IMR-90 (cell line): ENCODE results near the gene TMEM117. TPM values are rescaled to one million over a fixed set of nuclear protein-coding genes. Genes with fewer than 3 reads are reported as not detected.

Source experiments
- ATAC-seq: fragments of 200-7000 bp; cut with Tn5 transposase; 2 replicates; pipeline ENCODE4 v1.9.1; 2020; ENCODE audit warnings: low read depth, mild to moderate bottlenecking, moderate library complexity
- BruUV-seq: library from RNA; stranded (reverse); fragments of 400-500 nt; replicated peaks from 2 replicates; lab custom pipeline; 2021; lab: Mats Ljungman, UMichigan
- CTCF ChIA-PET: fragments of 300-600 bp; formaldehyde crosslinking; extraction: SDS; loops from one replicate; lab custom pipeline; 2021; ENCODE audit warnings: antibody characterized with exemption; lab: Yijun Ruan, JAX
- POLR2A ChIA-PET: fragments of 300-600 bp; sonication (Branson Sonifier 250); formaldehyde crosslinking; loops from one replicate; lab custom pipeline; 2022; ENCODE audit warnings: antibody characterized with exemption; ENCODE audit not compliant: unreplicated experiment; lab: Charles Lee
- DNase-seq: peaks from one replicate; pipeline ENCODE4 v3.0.0; 2013
- H2AFZ ChIP-seq: replicated peaks from 2 replicates; pipeline ENCODE3; 2013; ENCODE audit warnings: low read length, mild to moderate bottlenecking; ENCODE audit not compliant: poor library complexity
- H2AK5ac ChIP-seq: 2 replicates; pipeline ENCODE4 v1.6.1; 2013; ENCODE audit warnings: low read depth, low read length, inconsistent platforms
- H2AK9ac ChIP-seq: replicated peaks from 2 replicates; pipeline ENCODE3; 2013; ENCODE audit warnings: mild to moderate bottlenecking, low read depth, low read length, moderate library complexity; ENCODE audit not compliant: poor library complexity
- H2BK120ac ChIP-seq: 2 replicates; pipeline ENCODE4 v1.6.1; 2013; ENCODE audit warnings: low read depth, low read length, inconsistent platforms
- H2BK15ac ChIP-seq: 3 replicates; pipeline ENCODE4 v1.6.1; 2013; ENCODE audit warnings: low read depth, low read length, inconsistent platforms
- H2BK20ac ChIP-seq: 2 replicates; pipeline ENCODE4 v1.6.1; 2013; ENCODE audit warnings: low read depth, mild to moderate bottlenecking, inconsistent platforms, low read length, moderate library complexity
- H2BK5ac ChIP-seq: 2 replicates; pipeline ENCODE4 v1.6.1; 2013; ENCODE audit warnings: mild to moderate bottlenecking, low read depth, low read length, inconsistent platforms; ENCODE audit not compliant: poor library complexity, severe bottlenecking
- H3K14ac ChIP-seq: replicated peaks from 2 replicates; pipeline ENCODE4 v1.6.1; 2013; ENCODE audit warnings: low read depth, low read length, inconsistent platforms
- H3K18ac ChIP-seq: 2 replicates; pipeline ENCODE4 v1.6.1; 2013; ENCODE audit warnings: low read depth, low read length, control low read depth
- H3K23ac ChIP-seq: 2 replicates; pipeline ENCODE4 v1.6.1; 2013; ENCODE audit warnings: low read depth, low read length, inconsistent platforms
- H3K27ac ChIP-seq: 2 replicates; pipeline ENCODE4 v1.5.1; 2013; ENCODE audit warnings: mild to moderate bottlenecking, control low read depth, low read length; ENCODE audit not compliant: insufficient read depth
- H3K27me3 ChIP-seq: 2 replicates; pipeline ENCODE4 v1.6.1; 2013; ENCODE audit warnings: low read length; ENCODE audit not compliant: control insufficient read depth, insufficient read depth
- H3K36me3 ChIP-seq: 2 replicates; pipeline ENCODE4 v1.6.1; 2013; ENCODE audit warnings: low read length, mixed read lengths; ENCODE audit not compliant: control insufficient read depth, insufficient read depth
- H3K4ac ChIP-seq: 2 replicates; pipeline ENCODE4 v1.6.1; 2013; ENCODE audit warnings: low read depth, low read length, inconsistent platforms
- H3K4me1 ChIP-seq: 2 replicates; pipeline ENCODE4 v1.6.1; 2013; ENCODE audit warnings: low read length, mixed read lengths; ENCODE audit not compliant: control insufficient read depth, insufficient read depth
- H3K4me2 ChIP-seq: 2 replicates; pipeline ENCODE4 v1.6.1; 2013; ENCODE audit warnings: low read depth, mild to moderate bottlenecking, control low read depth, low read length, moderate library complexity
- H3K4me3 ChIP-seq: 2 replicates; pipeline ENCODE4 v1.5.1; 2013; ENCODE audit warnings: low read depth, mild to moderate bottlenecking, control low read depth, low read length, moderate library complexity; ENCODE audit not compliant: insufficient read depth
- H3K56ac ChIP-seq: 2 replicates; pipeline ENCODE4 v1.6.1; 2013; ENCODE audit warnings: low read length, inconsistent platforms; ENCODE audit not compliant: insufficient read depth; ENCODE audit errors: extremely low read depth
- H3K79me1 ChIP-seq, 2 experiments: 2 replicates each; pipeline ENCODE4 v1.6.1; 2013; ENCODE audit warnings: low read length in 2 of 2, inconsistent platforms in 1 of 2, low read depth in 1 of 2
- H3K9ac ChIP-seq: 2 replicates; pipeline ENCODE4 v1.6.1; 2013; ENCODE audit warnings: low read depth, low read length, control low read depth
- H3K9me1 ChIP-seq: 2 replicates; pipeline ENCODE4 v1.6.1; 2013; ENCODE audit warnings: low read length, inconsistent platforms; ENCODE audit not compliant: insufficient read depth
- H3K9me3 ChIP-seq: 2 replicates; pipeline ENCODE4 v1.6.1; 2013; ENCODE audit warnings: low read length; ENCODE audit not compliant: control insufficient read depth, insufficient read depth
- H4K20me1 ChIP-seq: 2 replicates; pipeline ENCODE4 v1.6.1; 2013; ENCODE audit warnings: low read length, inconsistent platforms; ENCODE audit not compliant: insufficient read depth
- H4K5ac ChIP-seq: 2 replicates; pipeline ENCODE4 v1.6.1; 2013; ENCODE audit warnings: mild to moderate bottlenecking, low read depth, low read length, control low read depth
- H4K8ac ChIP-seq, 2 experiments: 2 replicates each; pipeline ENCODE4 v1.6.1; 2013; ENCODE audit warnings: low read depth in 2 of 2, low read length in 2 of 2, control low read depth in 1 of 2, inconsistent platforms in 1 of 2
- H4K91ac ChIP-seq: 2 replicates; pipeline ENCODE4 v1.6.1; 2013; ENCODE audit warnings: low read depth, low read length, inconsistent platforms; ENCODE audit not compliant: insufficient read depth
- CHD1 ChIP-seq: IDR thresholded peaks from 2 replicates; pipeline ENCODE4 v1.6.1; 2012; ENCODE audit warnings: low read depth, low read length, improper control_type of control experiment
- CTCF ChIP-seq: conservative IDR thresholded peaks from 2 replicates; pipeline ENCODE4 v1.5.1; 2012; ENCODE audit warnings: mild to moderate bottlenecking, low read depth, low read length, improper control_type of control experiment
- ELK1 ChIP-seq: fragments of 150-350 bp; IDR thresholded peaks from 2 replicates; pipeline ENCODE4 v1.6.1; 2016; ENCODE audit warnings: low read depth, mild to moderate bottlenecking, low read length, moderate library complexity, borderline replicate concordance
- FOS ChIP-seq: fragments of 150-350 bp; IDR thresholded peaks from 2 replicates; pipeline ENCODE4 v1.6.1; 2016; ENCODE audit warnings: low read depth, low read length
- MAZ ChIP-seq: IDR thresholded peaks from 2 replicates; pipeline ENCODE4 v1.6.1; 2012; ENCODE audit warnings: low read depth, mild to moderate bottlenecking, low read length, improper control_type of control experiment, moderate library complexity, borderline replicate concordance
- MXI1 ChIP-seq: IDR thresholded peaks from 2 replicates; pipeline ENCODE4 v1.6.1; 2012; ENCODE audit warnings: low read depth, mild to moderate bottlenecking, low read length, moderate library complexity, borderline replicate concordance
- NFE2L2 ChIP-seq: fragments of 150-350 bp; IDR thresholded peaks from 2 replicates; pipeline ENCODE4 v1.6.1; 2016; ENCODE audit warnings: low read depth, mild to moderate bottlenecking, low read length
- RCOR1 ChIP-seq: IDR thresholded peaks from 2 replicates; pipeline ENCODE4 v1.6.1; 2012; ENCODE audit warnings: mild to moderate bottlenecking, low read length, improper control_type of control experiment; ENCODE audit not compliant: insufficient replicate concordance
- SMC3 ChIP-seq: fragments of 150-350 bp; IDR thresholded peaks from 2 replicates; pipeline ENCODE4 v1.6.1; 2016; ENCODE audit warnings: low read depth, mild to moderate bottlenecking, antibody characterized with exemption, low read length, moderate library complexity
- USF2 ChIP-seq: fragments of 150-350 bp; IDR thresholded peaks from 2 replicates; pipeline ENCODE4 v1.6.1; 2017; ENCODE audit warnings: mild to moderate bottlenecking, antibody characterized with exemption, low read length, low read depth
- WGBS, 2 experiments: methylation state at CpG; one replicate each; pipeline versions ENCODE4 v1.1.5 to v1.1.7; 2013; ENCODE audit warnings: missing lambda C conversion rate in 2 of 2; ENCODE audit not compliant: insufficient read length in 1 of 2; ENCODE audit errors: extremely low coverage in 2 of 2; 5-methylcytosine and 5-hydroxymethylcytosine counted together
- dilution Hi-C: fragments of 300-500 bp; cut with HindIII; formaldehyde crosslinking; loops from one replicate; pipeline ENCODE4 v1.14.3; 2018; ENCODE audit warnings: low sequenced_read_pairs; ENCODE audit not compliant: unreplicated experiment
- in situ Hi-C: fragments of 300-500 bp; cut with MboI; formaldehyde crosslinking; loops from 3 replicates; pipeline ENCODE4 v1.14.3; 2019; ENCODE audit warnings: low sequenced_read_pairs, inconsistent platforms, mixed read lengths
- intact Hi-C: fragments of 100-400 bp; cut with micrococcal nuclease; formaldehyde crosslinking; loops from 2 replicates; pipeline ENCODE4 v1.10.0; 2022
- polyA plus RNA-seq, 3 experiments: library from polyadenylated mRNA; depleted of rRNA; stranded (reverse); fragments of >200 nt; gene quantifications; 2 replicates each; pipeline ENCODE4 v1.2.3, GENCODE V29; 2012; ENCODE audit warnings: low replicate concordance in 1 of 3
- total RNA-seq: library from RNA; depleted of rRNA; stranded (reverse); fragments of >200 nt; gene quantifications from 2 replicates; pipeline ENCODE4 v1.2.3, GENCODE V29; 2012

The TMEM117 gene
- total and polyA plus RNA-seq, 2 of the 4 experiments (the other 2 are of a cell fraction): 8.7 to 21.0 TPM

- Histone ChIP-seq H4K5ac (no peak overlapping the region), H3K18ac (no peak overlapping the region), H3K79me1 (no peaks in the 10 kb centered on the region), H3K27ac (no peak overlapping the region), H3K14ac (no peak overlapping the region), H3K23ac (no peak overlapping the region), H2BK15ac (no peak overlapping the region), H3K36me3 (no peaks in the 10 kb centered on the region), H2BK20ac (no peak overlapping the region), H3K27me3 (no peaks in the 10 kb centered on the region), H4K8ac (no peak overlapping the region), H3K56ac (no peak overlapping the region), H4K20me1 (no peaks in the 10 kb centered on the region), H3K9ac (no peak overlapping the region), H2BK120ac (no peak overlapping the region), H2AK5ac (no peak overlapping the region), H3K4ac (no peak overlapping the region), H3K4me3 (no peak overlapping the region), H4K91ac (no peak overlapping the region), H3K4me1 (no peaks in the 10 kb centered on the region), H2AK9ac (no peak overlapping the region), H3K9me1 (no peaks in the 10 kb centered on the region), H3K9me3 (no peaks in the 10 kb centered on the region), H3K4me2 (no peak overlapping the region), H2BK5ac (no peak overlapping the region), H2AFZ (no peak overlapping the region)
- DNase-seq (no peak), ATAC-seq (no peak)
- ChIA-PET POLR2A (no interaction called here), CTCF (interaction anchor here (0.6 kb wide), 1 partner anchor 11 kb away, joined by 3 read pairs; no protein-coding TSS in a partner anchor)
- BruUV-seq: no TSS peak
- dilution Hi-C loops: no loop called here
- intact Hi-C loops: loop anchor here (10.0 kb wide), 1 partner anchor 1106 kb away; no protein-coding TSS in a partner anchor
- TF ChIP-seq MAZ: no peak
- no peak for TF ChIP-seq SMC3
- TF ChIP-seq ELK1: no peak
- no peak for TF ChIP-seq CTCF
- no peak for TF ChIP-seq USF2
- no peak for TF ChIP-seq CHD1
- TF ChIP-seq NFE2L2: no peak
- TF ChIP-seq MXI1: no peak
- TF ChIP-seq RCOR1: no peak
- TF ChIP-seq FOS: no peak
- no CpG with 5 or more reads among the region's 2 CpGs for WGBS, 2 experiments
- in situ Hi-C loops: no loop called here
These were observed 183.2 kb downstream of the TMEM117 start for GRCh38 chr12:44019118-44019517.
